HL-60 (cell line): Measurements from ENCODE around the gene ROR1.

ENCODE experiments used
- DNase-seq, 2 experiments: peaks; one replicate each; pipeline ENCODE4 v3.0.0-alpha.2; 2010 to 2020; ENCODE audit warnings: low read depth in 1 of 2, low spot score in 1 of 2
- H3K27ac ChIP-seq: fragments of 250-450 bp; sonication (Bioruptor Pico); replicated peaks from 2 replicates; pipeline ENCODE4 v1.5.1; 2020; ENCODE audit warnings: mild to moderate bottlenecking, moderate library complexity
- H3K27me3 ChIP-seq: fragments of 250-450 bp; sonication (Bioruptor Pico); 2 replicates; pipeline ENCODE4 v1.5.1; 2021; ENCODE audit warnings: mild to moderate bottlenecking, moderate library complexity; ENCODE audit not compliant: insufficient read depth, poor library complexity, severe bottlenecking
- H3K4me3 ChIP-seq: replicated peaks from 2 replicates; pipeline ENCODE4 v1.5.1; 2011; ENCODE audit warnings: mild to moderate bottlenecking, control low read depth, low read length; ENCODE audit not compliant: insufficient read depth
- GABPA ChIP-seq: IDR thresholded peaks from 2 replicates; pipeline ENCODE4 v1.6.1; 2012; ENCODE audit warnings: low read depth
- POLR2AphosphoS5 ChIP-seq: IDR thresholded peaks from 2 replicates; pipeline ENCODE4 v1.6.1; 2012; ENCODE audit warnings: low read depth
- REST ChIP-seq: IDR thresholded peaks from 2 replicates; pipeline ENCODE4 v1.6.1; 2012; ENCODE audit warnings: low read depth; ENCODE audit not compliant: insufficient replicate concordance
- SPI1 ChIP-seq: IDR thresholded peaks from 2 replicates; pipeline ENCODE4 v1.6.1; 2012; ENCODE audit warnings: low read depth, mild to moderate bottlenecking, borderline replicate concordance
- TF ChIP-seq, protein P1 (sequence below): IDR thresholded peaks from one replicate; pipeline ENCODE4 v1.5.1; 2011; ENCODE audit warnings: low read length, control low read depth, inconsistent platforms; ENCODE audit not compliant: insufficient read depth

ROR1 gene

GRCh38 chr1:64129701-64130100 lies 355.9 kb downstream of the ROR1 start:
- H3K27ac ChIP-seq, result no peak overlapping the region
- TF ChIP-seq, protein P1, sequence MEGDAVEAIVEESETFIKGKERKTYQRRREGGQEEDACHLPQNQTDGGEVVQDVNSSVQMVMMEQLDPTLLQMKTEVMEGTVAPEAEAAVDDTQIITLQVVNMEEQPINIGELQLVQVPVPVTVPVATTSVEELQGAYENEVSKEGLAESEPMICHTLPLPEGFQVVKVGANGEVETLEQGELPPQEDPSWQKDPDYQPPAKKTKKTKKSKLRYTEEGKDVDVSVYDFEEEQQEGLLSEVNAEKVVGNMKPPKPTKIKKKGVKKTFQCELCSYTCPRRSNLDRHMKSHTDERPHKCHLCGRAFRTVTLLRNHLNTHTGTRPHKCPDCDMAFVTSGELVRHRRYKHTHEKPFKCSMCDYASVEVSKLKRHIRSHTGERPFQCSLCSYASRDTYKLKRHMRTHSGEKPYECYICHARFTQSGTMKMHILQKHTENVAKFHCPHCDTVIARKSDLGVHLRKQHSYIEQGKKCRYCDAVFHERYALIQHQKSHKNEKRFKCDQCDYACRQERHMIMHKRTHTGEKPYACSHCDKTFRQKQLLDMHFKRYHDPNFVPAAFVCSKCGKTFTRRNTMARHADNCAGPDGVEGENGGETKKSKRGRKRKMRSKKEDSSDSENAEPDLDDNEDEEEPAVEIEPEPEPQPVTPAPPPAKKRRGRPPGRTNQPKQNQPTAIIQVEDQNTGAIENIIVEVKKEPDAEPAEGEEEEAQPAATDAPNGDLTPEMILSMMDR, result no peak
- no peak for TF ChIP-seq REST
- no peak for TF ChIP-seq SPI1
- TF ChIP-seq GABPA, result no peak
- TF ChIP-seq POLR2AphosphoS5, result no peak
- DNase-seq, result no peak
- H3K27me3 ChIP-seq, result no peaks in the 10 kb centered on the region
- H3K4me3 ChIP-seq, result no peak overlapping the region

DNA sequence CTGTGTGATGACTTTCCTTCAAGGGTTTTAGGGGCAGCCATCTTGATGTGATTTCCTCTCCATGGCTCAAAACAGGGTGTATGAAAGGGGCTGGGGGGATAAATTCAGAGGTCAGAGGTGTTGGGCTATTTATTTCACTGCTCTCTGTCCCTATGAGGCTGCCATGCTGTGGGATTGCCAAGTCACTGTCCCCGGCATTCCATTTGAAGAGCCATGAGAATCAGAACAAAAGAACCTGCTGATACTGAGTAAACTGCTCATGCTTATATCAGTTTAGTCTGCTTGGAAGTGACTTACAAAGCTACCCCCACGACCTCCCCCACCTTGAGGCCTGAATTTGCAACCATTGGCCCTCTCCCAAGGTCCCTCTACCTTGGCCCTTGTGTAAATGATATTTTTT lies 357.3 kb downstream of the ROR1 start:
- no peak for DNase-seq
- TF ChIP-seq POLR2AphosphoS5, result no peak
- Histone ChIP-seq H3K27ac (no peak overlapping the region), H3K27me3 (no peaks in the 10 kb centered on the region), H3K4me3 (no peak overlapping the region)

- Histone ChIP-seq H3K27ac (no peak overlapping the region), H3K27me3 (no peaks in the 10 kb centered on the region), H3K4me3 (no peak overlapping the region)
- TF ChIP-seq POLR2AphosphoS5, result no peak
- TF ChIP-seq GABPA, result no peak
- TF ChIP-seq, protein P1, result no peak
- no peak for TF ChIP-seq SPI1
- TF ChIP-seq REST, result no peak
- no peak for DNase-seq
These were observed 359.2 kb downstream of the ROR1 start for GRCh38 chr1:64133036-64133435.

- Histone ChIP-seq H3K27me3 (no peaks in the 10 kb centered on the region), H3K4me3 (no peak overlapping the region), H3K27ac (no peak overlapping the region)
- no peak for DNase-seq
- no peak for TF ChIP-seq GABPA
- TF ChIP-seq, protein P1, result no peak
- TF ChIP-seq REST, result no peak
- no peak for TF ChIP-seq POLR2AphosphoS5
- TF ChIP-seq SPI1, result no peak
These were observed 361.8 kb downstream of the ROR1 start for GRCh38 chr1:64135462-64136223.
